Transverse colon (tissue), 4 donors: Measurements from ENCODE around the gene CHPT1.

Experiments used
- CTCF ChIP-seq, 5 experiments: fragments of 200-600 bp in 3 of 5; fragments of 450-650 bp in 2 of 5; sonication (generic) in 3 of 5; IDR thresholded peaks; 1 replicate in 2 of 5; 2 replicates in 3 of 5; pipeline ENCODE4 v1.5.1; 2016 to 2017; ENCODE audit warnings: antibody characterized with exemption in 5 of 5, inconsistent platforms in 3 of 5, mild to moderate bottlenecking in 2 of 5, moderate library complexity in 1 of 5
- EP300 ChIP-seq: sonication (generic); formaldehyde crosslinking; IDR thresholded peaks from one replicate; pipeline ENCODE4 v1.6.1; 2017; ENCODE audit warnings: antibody characterized with exemption, low read depth
- POLR2A ChIP-seq: fragments of 450-650 bp; IDR thresholded peaks from one replicate; pipeline ENCODE4 v1.6.1; 2016; ENCODE audit warnings: antibody characterized with exemption, mild to moderate bottlenecking, moderate library complexity
- POLR2AphosphoS5 ChIP-seq, 3 donors: sonication (generic); formaldehyde crosslinking; IDR thresholded peaks; one replicate each; pipeline ENCODE4 v1.6.1; 2016; ENCODE audit warnings: antibody characterized with exemption in 3 of 3

- no peak for TF ChIP-seq POLR2AphosphoS5 (IDR thresholded peaks at IDR 0.05)
- TF ChIP-seq CTCF (IDR thresholded peaks at IDR 0.05) = no peak
- no peak for TF ChIP-seq EP300
- TF ChIP-seq POLR2A = no peak
Measured at GRCh38 chr12:101763246-101763931, 65.9 kb downstream of the CHPT1 start.
